GM20000 (cell line): ENCODE measurements around the gene INPP5A.

Experiments used
- DNase-seq: peaks from one replicate; pipeline ENCODE4 v3.0.0; 2012; ENCODE audit warnings: low spot score
- TF ChIP-seq, protein P1 (sequence below): IDR thresholded peaks from 2 replicates; pipeline ENCODE4 v1.5.1; 2012; ENCODE audit warnings: mild to moderate bottlenecking, control low read depth; ENCODE audit errors: extremely low read depth, missing control alignments

The INPP5A gene

DNA sequence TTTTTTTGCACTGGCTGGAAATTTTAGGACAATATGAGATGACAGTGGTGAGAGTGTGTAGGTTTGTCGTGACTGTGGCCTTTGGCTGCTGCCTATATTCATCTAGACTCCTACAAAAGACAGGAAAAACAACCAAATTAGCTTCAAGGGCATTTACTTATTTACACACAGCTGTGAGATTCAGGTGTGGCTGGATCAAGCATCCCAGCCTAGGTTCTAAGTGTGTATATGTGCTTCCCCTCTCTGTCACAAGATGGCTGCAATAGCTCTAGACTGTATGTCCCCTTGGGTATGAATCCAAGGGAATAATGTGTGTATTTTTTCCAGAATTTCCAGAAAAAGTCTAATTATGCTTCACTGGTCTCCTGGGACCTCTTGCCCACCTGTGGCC is 25.5 kb upstream of the INPP5A start:
- TF ChIP-seq, protein P1, sequence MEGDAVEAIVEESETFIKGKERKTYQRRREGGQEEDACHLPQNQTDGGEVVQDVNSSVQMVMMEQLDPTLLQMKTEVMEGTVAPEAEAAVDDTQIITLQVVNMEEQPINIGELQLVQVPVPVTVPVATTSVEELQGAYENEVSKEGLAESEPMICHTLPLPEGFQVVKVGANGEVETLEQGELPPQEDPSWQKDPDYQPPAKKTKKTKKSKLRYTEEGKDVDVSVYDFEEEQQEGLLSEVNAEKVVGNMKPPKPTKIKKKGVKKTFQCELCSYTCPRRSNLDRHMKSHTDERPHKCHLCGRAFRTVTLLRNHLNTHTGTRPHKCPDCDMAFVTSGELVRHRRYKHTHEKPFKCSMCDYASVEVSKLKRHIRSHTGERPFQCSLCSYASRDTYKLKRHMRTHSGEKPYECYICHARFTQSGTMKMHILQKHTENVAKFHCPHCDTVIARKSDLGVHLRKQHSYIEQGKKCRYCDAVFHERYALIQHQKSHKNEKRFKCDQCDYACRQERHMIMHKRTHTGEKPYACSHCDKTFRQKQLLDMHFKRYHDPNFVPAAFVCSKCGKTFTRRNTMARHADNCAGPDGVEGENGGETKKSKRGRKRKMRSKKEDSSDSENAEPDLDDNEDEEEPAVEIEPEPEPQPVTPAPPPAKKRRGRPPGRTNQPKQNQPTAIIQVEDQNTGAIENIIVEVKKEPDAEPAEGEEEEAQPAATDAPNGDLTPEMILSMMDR, result no peak
- no peak for DNase-seq

DNA sequence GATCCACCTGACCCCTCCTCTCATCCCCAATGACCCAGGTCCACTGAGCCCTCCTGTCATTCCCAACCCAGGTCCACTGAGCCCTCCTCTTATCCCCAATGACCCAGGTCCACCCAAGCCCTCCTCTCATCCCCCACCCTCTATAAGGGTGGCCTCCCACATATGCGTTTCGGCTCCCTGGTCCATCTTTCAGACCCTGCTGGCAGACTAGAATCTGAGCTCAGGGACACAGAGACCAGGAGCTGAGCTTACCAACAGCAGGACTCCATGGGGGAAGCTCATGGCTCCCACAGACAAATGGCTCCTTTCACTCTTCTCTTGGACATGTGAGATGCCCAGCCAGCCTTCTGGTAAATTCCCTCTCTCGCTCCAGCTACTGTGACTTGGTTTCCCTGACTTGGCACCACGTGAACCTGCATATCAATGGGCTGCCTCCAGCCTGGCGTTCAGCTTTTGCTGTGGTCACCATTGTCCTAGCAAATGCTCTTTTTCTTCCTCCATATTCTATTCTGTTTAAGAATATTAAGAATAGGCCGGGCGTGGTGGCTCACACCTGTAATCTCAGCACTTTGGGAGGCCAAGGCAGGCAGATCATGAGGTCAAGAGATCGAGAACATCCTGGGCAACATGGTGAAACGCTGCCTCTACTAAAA is 24.8 kb upstream of the INPP5A start:
- TF ChIP-seq, protein P1, result no peak
- DNase-seq, result no peak

DNA sequence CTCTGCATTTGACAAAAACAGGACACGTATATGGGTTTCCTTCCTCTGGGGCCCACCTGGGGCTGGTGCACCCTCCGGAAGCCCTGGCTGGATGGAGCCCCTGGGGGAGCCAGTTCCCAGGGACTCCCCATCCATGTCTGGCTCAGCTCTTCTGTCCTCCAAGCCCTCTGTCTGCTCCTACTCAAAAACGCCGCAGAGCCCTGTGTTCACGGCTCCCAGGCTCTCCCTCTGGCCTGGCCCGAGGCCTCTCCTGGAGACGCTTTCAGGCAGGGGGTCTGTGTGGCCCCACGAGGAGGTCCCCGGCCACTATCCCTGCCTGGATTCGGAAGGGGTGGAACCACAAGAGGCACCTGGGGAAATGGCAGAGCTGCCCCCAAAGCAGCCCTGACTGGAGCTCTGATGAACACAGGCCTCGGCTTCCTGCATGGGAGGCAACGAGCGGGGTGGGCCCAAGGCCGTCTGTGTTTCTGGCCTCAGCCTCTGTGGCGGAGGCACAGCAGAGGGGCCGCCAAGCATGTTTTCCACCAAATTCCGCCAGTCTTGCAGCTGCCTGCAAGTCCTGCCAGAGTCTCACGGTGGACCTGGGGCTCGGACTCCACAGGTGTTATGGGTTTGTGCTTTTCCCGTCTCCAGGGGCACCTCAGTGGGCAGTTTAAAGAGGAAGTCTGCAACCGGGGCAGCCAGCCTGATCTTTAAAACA is 22.6 kb upstream of the INPP5A start:
- DNase-seq, result peak; percentile 52
- TF ChIP-seq, protein P1, result no peak

DNA sequence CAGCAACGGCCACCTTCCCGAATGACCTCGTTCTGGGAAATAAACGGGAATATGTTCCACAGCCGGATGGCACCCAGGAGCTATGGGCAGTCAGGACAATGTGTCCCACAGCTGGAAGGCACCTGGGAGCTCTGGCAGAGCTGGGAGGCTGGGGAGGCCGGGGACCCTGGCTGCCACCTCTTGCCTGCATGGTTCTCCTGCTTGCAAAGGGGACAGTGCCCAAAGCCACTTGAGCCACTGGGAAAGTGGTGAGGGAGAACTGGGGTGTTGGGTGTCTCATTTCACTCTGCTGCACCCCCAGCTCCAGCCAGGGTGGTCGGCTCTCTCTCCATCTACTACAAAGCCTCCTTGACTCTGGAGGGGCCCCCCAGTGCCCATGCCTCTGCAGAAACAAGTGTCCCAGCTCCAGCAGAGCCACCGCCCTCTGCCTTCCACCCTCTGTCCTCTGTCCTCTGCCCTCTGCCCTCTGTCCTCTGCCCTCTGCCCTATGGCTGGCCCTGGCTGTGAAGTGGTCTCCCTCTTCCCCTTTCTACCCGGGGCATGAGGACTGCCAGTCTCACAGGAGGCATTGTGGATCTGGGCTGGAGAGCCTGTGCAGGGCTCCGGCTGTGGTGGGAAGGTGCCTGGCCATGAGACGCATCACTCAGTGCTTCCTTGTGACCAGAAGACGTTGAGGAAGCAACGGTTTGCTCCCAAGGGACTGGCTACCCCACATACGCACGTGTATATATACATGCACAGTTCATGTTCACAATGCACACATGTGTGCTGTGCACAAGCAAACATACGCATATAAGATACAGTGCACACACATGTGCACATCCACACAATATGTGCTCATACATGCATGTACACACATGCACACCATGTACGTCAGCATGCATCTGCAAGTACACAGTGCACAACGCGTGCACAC is 21.5 kb upstream of the INPP5A start:
- TF ChIP-seq, protein P1, result no peak
- peak; percentile 22 for DNase-seq

DNA sequence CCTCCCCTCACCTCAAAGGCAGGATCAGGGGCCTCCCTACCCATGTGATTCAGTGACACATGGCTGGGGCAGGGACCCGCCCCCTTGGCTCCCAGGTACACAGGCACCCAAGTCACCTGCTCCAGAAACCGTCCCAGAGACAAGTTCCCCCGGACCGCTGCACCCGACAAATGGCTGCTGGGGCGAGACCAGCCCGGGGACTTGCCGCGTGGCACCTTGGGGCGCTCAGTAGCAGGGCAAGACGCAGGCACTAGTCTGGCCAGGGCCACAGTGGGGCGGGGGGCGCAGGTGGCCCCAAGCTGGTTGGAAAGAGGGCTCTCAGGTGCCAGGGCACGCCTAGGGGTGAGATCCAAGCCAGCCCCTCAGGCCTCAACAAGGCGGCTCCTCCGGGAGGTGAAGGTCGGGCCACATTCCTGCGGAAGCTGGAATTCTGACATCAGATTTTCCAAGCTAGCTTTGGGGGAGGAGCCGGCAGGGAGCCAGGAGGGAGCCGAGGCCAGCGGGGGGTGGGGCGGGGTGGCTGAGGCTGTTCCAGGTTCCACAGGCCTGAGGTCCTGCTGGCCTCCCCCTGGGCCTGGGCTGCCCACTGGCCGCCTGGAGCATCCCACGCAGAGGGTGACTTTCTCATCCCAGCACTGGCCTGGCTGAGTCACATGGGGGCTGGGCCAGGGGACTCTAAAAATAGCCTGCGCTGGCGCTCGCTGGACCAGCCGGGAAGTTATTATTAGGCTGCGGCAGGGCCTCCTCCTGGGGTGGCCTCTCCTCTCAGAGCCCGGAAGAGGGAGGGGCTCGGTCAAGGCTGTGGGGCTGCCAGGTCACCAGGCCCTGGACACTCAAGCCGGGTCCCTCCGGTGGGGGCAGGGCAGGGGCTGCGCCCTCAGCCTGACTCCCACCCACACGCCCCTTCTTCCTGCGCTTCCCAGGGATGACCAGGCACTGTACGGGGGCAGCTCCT is 20.5 kb upstream of the INPP5A start:
- peak; percentile 26 for DNase-seq
- TF ChIP-seq, protein P1, result no peak

DNA sequence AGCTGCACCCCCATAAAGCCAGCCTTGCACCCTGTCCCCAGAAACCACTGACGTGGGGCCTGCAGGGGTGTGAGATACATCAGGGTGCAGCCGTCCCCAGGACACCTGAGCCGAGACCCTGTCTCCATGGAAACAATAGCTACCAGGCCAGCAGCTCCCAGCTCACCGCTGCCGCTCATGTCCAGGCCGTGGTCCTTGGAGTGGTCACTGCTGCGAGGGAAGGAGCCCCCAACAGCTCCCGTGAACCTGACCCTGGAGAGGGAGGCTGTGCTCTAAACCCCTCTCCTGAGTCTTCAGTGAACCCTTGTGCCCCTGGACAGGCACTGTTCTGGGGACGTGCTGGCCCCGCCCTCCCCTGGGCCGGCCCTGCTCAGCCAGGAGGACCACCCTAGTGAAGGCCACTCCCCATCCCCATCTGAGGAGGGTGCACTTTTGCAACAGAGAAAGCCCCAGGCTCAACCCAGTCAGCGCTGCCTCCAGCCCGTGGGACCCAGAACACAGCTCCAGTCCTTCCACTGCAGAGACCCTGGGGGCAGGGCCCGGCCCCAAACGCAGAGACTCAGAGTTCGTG is 19.6 kb upstream of the INPP5A start:
- no peak for DNase-seq
- TF ChIP-seq, protein P1, result no peak
